CD14-positive monocyte (primary cell): ENCODE results near the gene ACVR1B. TPM values are rescaled to one million over a fixed set of nuclear protein-coding genes. Genes with fewer than 3 reads are reported as not detected.

Source experiments
- DNase-seq, 3 donors: peaks; one replicate each; pipeline ENCODE4 v3.0.0-alpha.2; 2011 to 2022
- H2AFZ ChIP-seq: 2 replicates; pipeline ENCODE4 v1.6.0; 2012; ENCODE audit warnings: mild to moderate bottlenecking, low read depth, low read length, inconsistent platforms; ENCODE audit not compliant: insufficient read depth, poor library complexity, severe bottlenecking
- H3K27ac ChIP-seq, 2 donors: 1 replicate in 1 of 2; 2 replicates in 1 of 2; pipeline ENCODE4 v1.5.1; 2012 to 2013; ENCODE audit warnings: low read length in 2 of 2, control low read depth in 1 of 2, inconsistent platforms in 1 of 2, low read depth in 1 of 2, mild to moderate bottlenecking in 1 of 2
- H3K27me3 ChIP-seq, 2 donors: one replicate each; pipeline versions ENCODE4 v1.6.0 to v1.6.1; 2011 to 2013; ENCODE audit warnings: low read length in 2 of 2; ENCODE audit not compliant: control insufficient read depth in 2 of 2, insufficient read depth in 2 of 2
- H3K36me3 ChIP-seq, 2 donors: replicated peaks in 1 of 2; 1 replicate in 1 of 2; 2 replicates in 1 of 2; pipeline versions ENCODE4 v1.5.1 to v1.6.1; 2012 to 2013; ENCODE audit warnings: low read length in 2 of 2, control low read depth in 1 of 2, inconsistent platforms in 1 of 2, mild to moderate bottlenecking in 1 of 2; ENCODE audit not compliant: insufficient read depth in 2 of 2, control insufficient read depth in 1 of 2
- H3K4me1 ChIP-seq, 2 donors: 1 replicate in 1 of 2; 2 replicates in 1 of 2; pipeline versions ENCODE4 v1.5.1 to v1.6.1; 2012 to 2013; ENCODE audit warnings: low read length in 2 of 2, control low read depth in 1 of 2, inconsistent platforms in 1 of 2, mild to moderate bottlenecking in 1 of 2, moderate library complexity in 1 of 2; ENCODE audit not compliant: insufficient read depth in 2 of 2, control insufficient read depth in 1 of 2
- H3K4me2 ChIP-seq: replicated peaks from 2 replicates; pipeline ENCODE3; 2012; ENCODE audit warnings: low read length, moderate library complexity, mild to moderate bottlenecking; ENCODE audit not compliant: poor library complexity, severe bottlenecking; ENCODE audit errors: extremely low read depth
- H3K4me3 ChIP-seq, 3 experiments: fragments of 200-600 bp in 1 of 3; sonication (generic) in 1 of 3; replicated peaks in 1 of 3; 1 replicate in 2 of 3; 2 replicates in 1 of 3; pipeline ENCODE4 v1.5.1; 2011 to 2013; ENCODE audit warnings: low read length in 3 of 3, mild to moderate bottlenecking in 3 of 3, control low read depth in 2 of 3, low read depth in 2 of 3, inconsistent platforms in 1 of 3, moderate library complexity in 1 of 3
- H3K79me2 ChIP-seq: 2 replicates; pipeline ENCODE4 v1.6.0; 2012; ENCODE audit warnings: mild to moderate bottlenecking, control low read depth, inconsistent platforms, low read length, moderate library complexity; ENCODE audit not compliant: insufficient read depth
- H3K9ac ChIP-seq: 2 replicates; pipeline ENCODE4 v1.6.0; 2017; ENCODE audit warnings: low read length, mild to moderate bottlenecking; ENCODE audit not compliant: insufficient read depth, poor library complexity, severe bottlenecking
- H3K9me3 ChIP-seq, 2 donors: replicated peaks in 1 of 2; 1 replicate in 1 of 2; 2 replicates in 1 of 2; pipeline versions ENCODE4 v1.5.1 to v1.6.1; 2012 to 2013; ENCODE audit warnings: low read length in 2 of 2, control low read depth in 1 of 2; ENCODE audit not compliant: control insufficient read depth in 1 of 2, insufficient read depth in 1 of 2
- H4K20me1 ChIP-seq: 2 replicates; pipeline ENCODE4 v1.6.0; 2012; ENCODE audit warnings: mild to moderate bottlenecking, low read length, control low read depth, moderate library complexity; ENCODE audit not compliant: insufficient read depth
- H3K27ac Mint-ChIP-seq, 7 donors: one replicate each; pipeline ENCODE4 v1.8.0; 2020; ENCODE audit warnings: mild to moderate bottlenecking in 7 of 7, mixed read lengths in 7 of 7, moderate library complexity in 6 of 7, inconsistent platforms in 2 of 7
- H3K27me3 Mint-ChIP-seq, 3 donors: one replicate each; pipeline ENCODE4 v1.8.0; 2021 to 2022; ENCODE audit warnings: low read depth in 3 of 3, mild to moderate bottlenecking in 3 of 3, mixed read lengths in 3 of 3, moderate library complexity in 3 of 3, inconsistent platforms in 1 of 3
- H3K36me3 Mint-ChIP-seq, 2 donors: one replicate each; pipeline ENCODE4 v1.8.0; 2020; ENCODE audit warnings: mixed read lengths in 2 of 2, inconsistent platforms in 1 of 2, mild to moderate bottlenecking in 1 of 2
- H3K4me1 Mint-ChIP-seq: one replicate; pipeline ENCODE4 v1.8.0; 2020; ENCODE audit warnings: mild to moderate bottlenecking, mixed read lengths
- H3K4me3 Mint-ChIP-seq, 2 donors: one replicate each; pipeline ENCODE4 v1.8.0; 2020; ENCODE audit warnings: mild to moderate bottlenecking in 2 of 2, mixed read lengths in 2 of 2, moderate library complexity in 1 of 2
- H3K9me3 Mint-ChIP-seq, 7 donors: one replicate each; pipeline ENCODE4 v1.8.0; 2020 to 2022; ENCODE audit warnings: mixed read lengths in 7 of 7, mild to moderate bottlenecking in 6 of 7, moderate library complexity in 6 of 7, inconsistent platforms in 2 of 7
- WGBS: methylation state at CpG from one replicate; pipeline ENCODE4 v1.1.5; 2013; ENCODE audit warnings: missing lambda C conversion rate; ENCODE audit not compliant: insufficient coverage; 5-methylcytosine and 5-hydroxymethylcytosine counted together
- intact Hi-C, 2 donors: fragments of 100-400 bp; cut with micrococcal nuclease; formaldehyde crosslinking; loops; one replicate each; pipeline versions ENCODE4 v1.15.0 to v1.15.1; 2023
- polyA plus RNA-seq, 3 donors: library from polyadenylated mRNA; depleted of rRNA in 1 of 3; unstranded in 2 of 3; stranded (reverse) in 1 of 3; fragments of 300-500 nt in 2 of 3; fragments of >200 nt in 1 of 3; fragmentation: Illumina TruSeq in 2 of 3; gene quantifications; 1 replicate in 2 of 3; 2 replicates in 1 of 3; pipeline ENCODE4 v1.2.3, GENCODE V29; 2012 to 2021
- small RNA-seq: library from RNA; depleted of rRNA; stranded (forward); fragments of <200 nt; gene quantifications from one replicate; pipeline ENCODE3, GENCODE V24; 2012; ENCODE audit warnings: low read depth; ENCODE audit not compliant: insufficient read length
- TF ChIP-seq, protein P1 (sequence below): fragments of 200-600 bp; IDR thresholded peaks from one replicate; pipeline ENCODE4 v1.8.0; 2022; ENCODE audit warnings: antibody characterized with exemption, mild to moderate bottlenecking

ACVR1B gene
- polyA plus RNA-seq, 3 donors: 1.8 to 18.5 (median 3.9) TPM

DNA sequence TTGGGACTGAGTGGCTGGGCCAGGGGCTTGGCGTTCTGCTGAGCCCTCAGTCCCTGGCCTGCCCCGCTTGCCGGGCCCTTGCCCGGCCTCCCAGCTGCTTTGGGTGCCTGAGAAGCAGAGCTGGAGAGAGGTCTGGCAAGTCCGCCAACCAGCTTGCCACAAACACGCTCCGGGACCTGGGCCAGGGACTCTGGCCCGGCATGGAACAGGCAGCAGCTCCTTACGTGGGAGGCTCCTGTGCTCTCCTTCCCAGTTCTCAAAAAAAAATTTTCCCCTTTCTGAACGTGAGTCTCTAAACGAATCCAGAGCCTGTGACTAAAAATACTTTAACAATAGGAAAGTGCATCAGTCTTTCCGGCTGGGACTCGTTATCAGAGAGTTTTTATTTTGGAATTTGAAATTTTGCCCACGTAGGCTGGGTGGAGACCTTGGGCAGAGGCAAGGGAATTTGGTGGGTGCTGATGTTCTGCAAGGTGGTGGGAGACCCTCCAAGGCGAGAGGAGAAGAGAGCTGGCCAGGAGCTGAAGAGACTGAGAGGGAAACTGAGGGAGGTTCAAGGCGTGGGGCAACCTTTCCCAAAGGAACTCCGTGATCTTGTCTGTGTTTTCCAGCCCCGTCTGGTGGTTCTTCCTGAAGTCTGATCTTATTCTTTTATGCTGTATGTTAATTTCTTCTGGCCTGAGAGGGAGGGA is 92.9 kb downstream of the ACVR1B start:
- intact Hi-C loops: no loop called here
- Mint-ChIP-seq H3K27ac (peak overlapping the region in 3 of 7 donors; percentile 69 to 83 (median 71)), H3K9me3 (peaks cover 0 to under 1% (median 0%) of the 10 kb centered on the region in 7 donors), H3K27me3 (peaks cover 9 to 29% (median 18%) of the 10 kb centered on the region in 3 donors), H3K4me1 (peaks cover 54% of the 10 kb centered on the region), H3K4me3 (no peak overlapping the region), H3K36me3 (peaks cover 7 to 15% of the 10 kb centered on the region in 2 donors)
- peaks cover 24 to 58% of the 10 kb centered on the region in 2 donors for H3K4me1 ChIP-seq
- no peaks in the 10 kb centered on the region for H4K20me1 ChIP-seq
- no peak overlapping the region for H3K4me3 ChIP-seq
- H2AFZ ChIP-seq: no peak overlapping the region
- H3K9me3 ChIP-seq: no peaks in the 10 kb centered on the region
- H3K79me2 ChIP-seq: no peaks in the 10 kb centered on the region
- no peak overlapping the region for H3K27ac ChIP-seq
- no peaks in the 10 kb centered on the region for H3K27me3 ChIP-seq
- WGBS: 90% methylated on average over 18 of the region's 18 CpGs
- DNase-seq: no peak
- TF ChIP-seq, protein P1, sequence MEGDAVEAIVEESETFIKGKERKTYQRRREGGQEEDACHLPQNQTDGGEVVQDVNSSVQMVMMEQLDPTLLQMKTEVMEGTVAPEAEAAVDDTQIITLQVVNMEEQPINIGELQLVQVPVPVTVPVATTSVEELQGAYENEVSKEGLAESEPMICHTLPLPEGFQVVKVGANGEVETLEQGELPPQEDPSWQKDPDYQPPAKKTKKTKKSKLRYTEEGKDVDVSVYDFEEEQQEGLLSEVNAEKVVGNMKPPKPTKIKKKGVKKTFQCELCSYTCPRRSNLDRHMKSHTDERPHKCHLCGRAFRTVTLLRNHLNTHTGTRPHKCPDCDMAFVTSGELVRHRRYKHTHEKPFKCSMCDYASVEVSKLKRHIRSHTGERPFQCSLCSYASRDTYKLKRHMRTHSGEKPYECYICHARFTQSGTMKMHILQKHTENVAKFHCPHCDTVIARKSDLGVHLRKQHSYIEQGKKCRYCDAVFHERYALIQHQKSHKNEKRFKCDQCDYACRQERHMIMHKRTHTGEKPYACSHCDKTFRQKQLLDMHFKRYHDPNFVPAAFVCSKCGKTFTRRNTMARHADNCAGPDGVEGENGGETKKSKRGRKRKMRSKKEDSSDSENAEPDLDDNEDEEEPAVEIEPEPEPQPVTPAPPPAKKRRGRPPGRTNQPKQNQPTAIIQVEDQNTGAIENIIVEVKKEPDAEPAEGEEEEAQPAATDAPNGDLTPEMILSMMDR: no peak
- no peak overlapping the region for H3K4me2 ChIP-seq
- H3K9ac ChIP-seq: no peak overlapping the region
- H3K36me3 ChIP-seq: no peaks in the 10 kb centered on the region

DNA sequence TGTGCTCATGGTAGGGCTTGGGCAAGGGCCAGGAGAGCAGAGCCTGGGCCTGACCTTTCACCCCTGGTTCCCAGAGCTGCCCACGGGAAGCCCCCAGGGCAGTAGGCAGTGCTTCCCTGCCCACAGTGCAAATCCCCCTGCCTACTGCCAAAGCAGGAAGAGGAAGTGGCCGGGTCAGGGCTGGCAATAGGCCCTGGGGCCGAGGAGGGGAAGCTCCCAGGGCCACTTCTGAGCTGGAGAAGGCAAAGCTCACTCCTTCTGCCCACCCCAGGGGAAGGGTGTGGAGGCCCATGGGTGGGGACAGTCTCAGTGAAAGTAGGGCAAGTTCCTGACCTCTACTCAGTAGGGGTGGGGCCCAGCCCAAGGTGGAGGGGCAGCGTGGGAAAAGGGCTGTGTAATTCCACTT is 94.3 kb downstream of the ACVR1B start:
- Histone ChIP-seq H3K4me3 (peak overlapping the region in 1 of 3 experiments; percentile 37), H3K79me2 (no peaks in the 10 kb centered on the region), H4K20me1 (no peaks in the 10 kb centered on the region), H3K4me1 (peaks cover 37 to 72% of the 10 kb centered on the region in 2 donors), H3K4me2 (peak overlapping the region; percentile 34), H3K9me3 (no peaks in the 10 kb centered on the region), H3K27ac (peak overlapping the region; percentile 85 to 88), H2AFZ (peak overlapping the region; percentile 44), H3K27me3 (peaks cover 0 to 7% of the 10 kb centered on the region in 2 donors), H3K36me3 (no peaks in the 10 kb centered on the region), H3K9ac (peak overlapping the region; percentile 9)
- Mint-ChIP-seq H3K4me1 (peaks cover 61% of the 10 kb centered on the region), H3K27me3 (peaks cover 13 to 31% (median 21%) of the 10 kb centered on the region in 3 donors), H3K27ac (peak overlapping the region; percentile 95 to 98 (median 97)), H3K4me3 (peak overlapping the region; percentile 39 to 62), H3K36me3 (peaks cover 13 to 19% of the 10 kb centered on the region in 2 donors), H3K9me3 (peaks cover 0 to 3% (median 0%) of the 10 kb centered on the region in 7 donors)
- DNase-seq: peak; percentile 81 to 91 (median 81)
- TF ChIP-seq, protein P1: no peak
- intact Hi-C loops: no loop called here
- 0% methylated on average over 3 of the region's 4 CpGs for WGBS

Small RNA genes lying within 50 kb of the gene (small RNA-seq; reads per million reads assigned to genes)
- gene RNU6-574P: not detected

Other genes with a start within 250 kb of the ACVR1B start
- under 1 TPM in 2 of 3 donors, not detected in 1; 0.06 to 0.52 TPM for gene FIGNL2, start 103.0 kb upstream of the ACVR1B start, polyA plus RNA-seq
- under 1 TPM in 1 of 3 donors, not detected in 2; 0.07 TPM for gene ANKRD33, start 63.6 kb upstream of the ACVR1B start, polyA plus RNA-seq
- 1 to 10 TPM; 1.5 to 3.6 (median 2.0) TPM for gene ACVRL1, start 44.2 kb upstream of the ACVR1B start, polyA plus RNA-seq
- 100 to 1,000 TPM in 1 of 3 donors, 1 to 10 TPM in 1, under 1 TPM in 1; 0.63 to 118 (median 1.6) TPM for gene TAMALIN, start 55.2 kb downstream of the ACVR1B start, polyA plus RNA-seq
- 1,000 to 10,000 TPM in 1 of 3 donors, 10 to 100 TPM in 2; 10.1 to 1,297 (median 41.4) TPM for gene NR4A1, start 99.7 kb downstream of the ACVR1B start, polyA plus RNA-seq
- gene ATG101, start 118.3 kb downstream of the ACVR1B start, polyA plus RNA-seq: 100 to 1,000 TPM in 1 of 3 donors, 10 to 100 TPM in 2; 20.5 to 120 (median 26.4) TPM
- gene SMIM41, start 128.0 kb downstream of the ACVR1B start, polyA plus RNA-seq: not detected
- gene KRT80, start 240.3 kb downstream of the ACVR1B start, polyA plus RNA-seq: under 1 TPM; 0.18 to 0.52 (median 0.37) TPM